Measurements from ENCODE around the gene AUTS2.

GRCh38 chr7:70479153-70480021 lies 881.1 kb downstream of the AUTS2 start:
- TF ChIP-seq, protein P1, sequence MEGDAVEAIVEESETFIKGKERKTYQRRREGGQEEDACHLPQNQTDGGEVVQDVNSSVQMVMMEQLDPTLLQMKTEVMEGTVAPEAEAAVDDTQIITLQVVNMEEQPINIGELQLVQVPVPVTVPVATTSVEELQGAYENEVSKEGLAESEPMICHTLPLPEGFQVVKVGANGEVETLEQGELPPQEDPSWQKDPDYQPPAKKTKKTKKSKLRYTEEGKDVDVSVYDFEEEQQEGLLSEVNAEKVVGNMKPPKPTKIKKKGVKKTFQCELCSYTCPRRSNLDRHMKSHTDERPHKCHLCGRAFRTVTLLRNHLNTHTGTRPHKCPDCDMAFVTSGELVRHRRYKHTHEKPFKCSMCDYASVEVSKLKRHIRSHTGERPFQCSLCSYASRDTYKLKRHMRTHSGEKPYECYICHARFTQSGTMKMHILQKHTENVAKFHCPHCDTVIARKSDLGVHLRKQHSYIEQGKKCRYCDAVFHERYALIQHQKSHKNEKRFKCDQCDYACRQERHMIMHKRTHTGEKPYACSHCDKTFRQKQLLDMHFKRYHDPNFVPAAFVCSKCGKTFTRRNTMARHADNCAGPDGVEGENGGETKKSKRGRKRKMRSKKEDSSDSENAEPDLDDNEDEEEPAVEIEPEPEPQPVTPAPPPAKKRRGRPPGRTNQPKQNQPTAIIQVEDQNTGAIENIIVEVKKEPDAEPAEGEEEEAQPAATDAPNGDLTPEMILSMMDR (conservative IDR thresholded peaks at IDR 0.05; ENCODE audit: low read depth in 2 of 2) = no peak
- no peak for TF ChIP-seq JUNB (IDR thresholded peaks at IDR 0.05; ENCODE audit: unreplicated experiment)
- TF ChIP-seq REST (IDR thresholded peaks at IDR 0.05; ENCODE audit: unreplicated experiment) = no peak
- no peak for TF ChIP-seq POLR2AphosphoS5 (IDR thresholded peaks at IDR 0.05; ENCODE audit: low read depth)
- no peak for TF ChIP-seq EZH2 (IDR thresholded peaks at IDR 0.05; ENCODE audit: low read depth, unreplicated experiment)
- TF ChIP-seq ETS1 (IDR thresholded peaks at IDR 0.05) = no peak
- no peak for TF ChIP-seq EZH2phosphoT487 (IDR thresholded peaks at IDR 0.05; ENCODE audit: unreplicated experiment)

All from GM23338 (cell line).